ENCODE measurements around the gene TNFSF4. TPM values are rescaled to one million over a fixed set of nuclear protein-coding genes. Genes with fewer than 3 reads are reported as not detected.

The TNFSF4 gene
- total and polyA plus RNA-seq, 2 of the 13 experiments (the other 11 are each of a cell fraction or from before 2014, with no cell fraction given) = 2.4 to 7.9 TPM

- no peak overlapping the region for H3K27ac ChIP-seq (ENCODE audit: extremely low read length, insufficient read depth, low read length)
- POLR2A ChIA-PET = no interaction called here
- peaks cover 41% of the 10 kb centered on the region for H3K9me3 ChIP-seq (ENCODE audit: low read length)
- no peaks in the 10 kb centered on the region for H3K79me2 ChIP-seq (ENCODE audit: insufficient read depth, low read length)
- no peak overlapping the region for H3K9ac ChIP-seq (ENCODE audit: insufficient read depth, low read depth, low read length)
- TF ChIP-seq SETDB1 (CRISPR knock-in tag; IDR thresholded peaks at IDR 0.05; ENCODE audit: borderline replicate concordance) (0 out of 2 replicates have a peak, but pooled peaks have one; percentile 62), TFAP4 (IDR thresholded peaks at IDR 0.05; ENCODE audit: borderline replicate concordance, low read depth) (no peak)
- ATAC-seq (no peak), DNase-seq (ENCODE audit: low spot score) (no peak), FAIRE-seq (no peak)
- H3K4me3 ChIP-seq (replicated peaks in 1 of 3; ENCODE audit: insufficient read depth in 1 of 3, low read depth in 2 of 3, low read length in 3 of 3) = no peak overlapping the region
- 100% methylated on average over 2 of the region's 4 CpGs for WGBS (ENCODE audit: low lambda C conversion rate)
- no peaks in the 10 kb centered on the region for H3K36me3 ChIP-seq (replicated peaks in 1 of 2; ENCODE audit: control insufficient read depth in 1 of 2, insufficient read depth in 2 of 2, low read length in 2 of 2)
- H3K27me3 ChIP-seq (ENCODE audit: control insufficient read depth in 1 of 2, insufficient read depth in 2 of 2, low read length in 2 of 2) = no peaks in the 10 kb centered on the region
- intact Hi-C loops (cut with micrococcal nuclease; ENCODE audit: unreplicated experiment) (no loop called here), in situ Hi-C loops (cut with HindIII; ENCODE audit: extremely low pct_ligation_motif_present, low pct_unique_long_range_greater_than_20kb) (no loop called here)
- H3K4me1 ChIP-seq (ENCODE audit: insufficient read depth, low read length) = no peaks in the 10 kb centered on the region
- no peak overlapping the region for H3K4me2 ChIP-seq (ENCODE audit: low read depth, low read length)
- H2AFZ ChIP-seq (ENCODE audit: low read length) = no peak overlapping the region
- BruUV-seq (replicated peaks) = no TSS peak
- H4K20me1 ChIP-seq (ENCODE audit: insufficient read depth, low read length) = no peaks in the 10 kb centered on the region
- CTCF ChIA-PET (ENCODE audit: low intra/inter-chr PET ratio, low total read pairs) = no interaction called here
These were observed 33.7 kb downstream of the TNFSF4 start for GRCh38 chr1:173173388-173173787.

- in situ Hi-C loops (cut with HindIII; ENCODE audit: extremely low pct_ligation_motif_present, low pct_unique_long_range_greater_than_20kb) = no loop called here
- FAIRE-seq (no peak), ATAC-seq (no peak), DNase-seq (ENCODE audit: low spot score) (no peak)
- intact Hi-C loops (cut with micrococcal nuclease; ENCODE audit: unreplicated experiment) = no loop called here
- H3K4me1 ChIP-seq (ENCODE audit: insufficient read depth, low read length) = no peaks in the 10 kb centered on the region
- H2AFZ ChIP-seq (ENCODE audit: low read length) = no peak overlapping the region
- H3K4me3 ChIP-seq (replicated peaks in 1 of 3; ENCODE audit: insufficient read depth in 1 of 3, low read depth in 2 of 3, low read length in 3 of 3) = no peak overlapping the region
- H3K9me3 ChIP-seq (ENCODE audit: low read length) = peaks cover 41% of the 10 kb centered on the region
- no peak overlapping the region for H3K4me2 ChIP-seq (ENCODE audit: low read depth, low read length)
- H3K36me3 ChIP-seq (replicated peaks in 1 of 2; ENCODE audit: control insufficient read depth in 1 of 2, insufficient read depth in 2 of 2, low read length in 2 of 2) = no peaks in the 10 kb centered on the region
- H3K9ac ChIP-seq (ENCODE audit: insufficient read depth, low read depth, low read length) = no peak overlapping the region
- no peak overlapping the region for H3K27ac ChIP-seq (ENCODE audit: extremely low read length, insufficient read depth, low read length)
- H3K27me3 ChIP-seq (ENCODE audit: control insufficient read depth in 1 of 2, insufficient read depth in 2 of 2, low read length in 2 of 2) = no peaks in the 10 kb centered on the region
- ChIA-PET CTCF (ENCODE audit: low intra/inter-chr PET ratio, low total read pairs) (no interaction called here), POLR2A (no interaction called here)
- no peaks in the 10 kb centered on the region for H3K79me2 ChIP-seq (ENCODE audit: insufficient read depth, low read length)
- BruUV-seq (replicated peaks) = no TSS peak
- H4K20me1 ChIP-seq (ENCODE audit: insufficient read depth, low read length) = no peaks in the 10 kb centered on the region
- WGBS (ENCODE audit: low lambda C conversion rate) = 1% methylated on average over 2 of the region's 2 CpGs
- no peak for TF ChIP-seq HDAC2 (CRISPR knock-in tag; IDR thresholded peaks at IDR 0.05)
- no peak for TF ChIP-seq NFIC (IDR thresholded peaks at IDR 0.05; ENCODE audit: low read length)
- no peak for TF ChIP-seq ZNF605 (CRISPR knock-in tag; IDR thresholded peaks at IDR 0.05)
- TF ChIP-seq ZNF34 (CRISPR knock-in tag; IDR thresholded peaks at IDR 0.05; ENCODE audit: borderline replicate concordance) = no peak
- TF ChIP-seq ZNF160 (CRISPR knock-in tag; IDR thresholded peaks at IDR 0.05) = 0 out of 2 replicates have a peak, but pooled peaks have one; percentile 50
These were observed 36.0 kb downstream of the TNFSF4 start for GRCh38 chr1:173171152-173171551.

Measured in HepG2 (cell line).